H1 (cell line): ENCODE results near the gene FAF2. TPM values are rescaled to one million over a fixed set of nuclear protein-coding genes. Genes with fewer than 3 reads are reported as not detected.

Source experiments
- CTCF ChIA-PET: fragments of 300-600 bp; sonication (Branson Sonifier 250); formaldehyde crosslinking; loops from one replicate; lab custom pipeline; 2021; ENCODE audit not compliant: partially characterized antibody; lab: Charles Lee
- POLR2A ChIA-PET: fragments of 300-600 bp; sonication (Branson Sonifier 250); formaldehyde crosslinking; loops from one replicate; lab custom pipeline; 2021; ENCODE audit warnings: inconsistent platforms; ENCODE audit not compliant: partially characterized antibody; lab: Charles Lee
- DNase-seq, 2 experiments: peaks; one replicate each; pipeline versions ENCODE4 v3.0.0 to v3.0.0-alpha.2; 2010 to 2022; ENCODE audit warnings: low spot score in 2 of 2, low read depth in 1 of 2, mixed read lengths in 1 of 2
- FAIRE-seq: peaks from 2 replicates; lab custom pipeline; 2011; peaks lifted over from hg19 to GRCh38; lab: Jason Lieb, UNC
- H2AFZ ChIP-seq: 2 replicates; pipeline ENCODE4 v1.8.1; 2012; ENCODE audit warnings: low read length, inconsistent platforms
- H2AK5ac ChIP-seq: 2 replicates; pipeline ENCODE4 v1.6.1; 2013; ENCODE audit warnings: low read depth, low read length
- H2BK120ac ChIP-seq: replicated peaks from 2 replicates; pipeline ENCODE3; 2013; ENCODE audit warnings: low read depth, low read length, inconsistent platforms
- H2BK12ac ChIP-seq: 2 replicates; pipeline ENCODE4 v1.6.1; 2013; ENCODE audit warnings: low read depth, low read length
- H2BK15ac ChIP-seq: 2 replicates; pipeline ENCODE4 v1.6.1; 2013; ENCODE audit warnings: low read length
- H2BK20ac ChIP-seq: 2 replicates; pipeline ENCODE4 v1.6.1; 2013; ENCODE audit warnings: low read length
- H2BK5ac ChIP-seq: 2 replicates; pipeline ENCODE4 v1.6.1; 2013; ENCODE audit warnings: low read depth, low read length
- H3K14ac ChIP-seq: 2 replicates; pipeline ENCODE4 v1.6.1; 2013; ENCODE audit warnings: inconsistent platforms; ENCODE audit not compliant: insufficient read length
- H3K18ac ChIP-seq: 2 replicates; pipeline ENCODE4 v1.6.1; 2013; ENCODE audit warnings: low read length; ENCODE audit errors: extremely low read depth
- H3K23ac ChIP-seq: 2 replicates; pipeline ENCODE4 v1.6.1; 2013; ENCODE audit warnings: inconsistent platforms; ENCODE audit not compliant: insufficient read length
- H3K23me2 ChIP-seq: 2 replicates; pipeline ENCODE4 v1.6.1; 2013; ENCODE audit warnings: low read depth, low read length
- H3K27ac ChIP-seq: 2 replicates; pipeline ENCODE4 v1.6.1; 2011; ENCODE audit warnings: low read depth, low read length, inconsistent platforms
- H3K27me3 ChIP-seq, 4 experiments: replicated peaks in 1 of 4; 1 replicate in 1 of 4; 2 replicates in 3 of 4; pipeline versions ENCODE4 v1.6.1 to v1.8.1; 2011 to 2013; ENCODE audit warnings: low read length in 3 of 4, mild to moderate bottlenecking in 3 of 4, inconsistent platforms in 2 of 4, mixed read lengths in 2 of 4, moderate library complexity in 1 of 4; ENCODE audit not compliant: control insufficient read depth in 3 of 4, insufficient read depth in 3 of 4; ENCODE audit errors: extremely low read depth in 1 of 4
- H3K36me3 ChIP-seq, 4 experiments: 2 replicates each; pipeline versions ENCODE4 v1.6.1 to v1.8.1; 2011 to 2013; ENCODE audit warnings: mild to moderate bottlenecking in 4 of 4, low read length in 3 of 4, moderate library complexity in 2 of 4, control low read depth in 1 of 4, inconsistent platforms in 1 of 4; ENCODE audit not compliant: insufficient read depth in 4 of 4, control insufficient read depth in 2 of 4
- H3K4ac ChIP-seq: replicated peaks from 2 replicates; pipeline ENCODE3; 2013; ENCODE audit warnings: low read length, low read depth, mixed read lengths, inconsistent platforms; ENCODE audit not compliant: insufficient read length
- H3K4me1 ChIP-seq, 4 experiments: replicated peaks in 1 of 4; 1 replicate in 1 of 4; 2 replicates in 3 of 4; pipeline versions ENCODE4 v1.6.1 to v1.8.1; 2011 to 2013; ENCODE audit warnings: low read length in 3 of 4, inconsistent platforms in 2 of 4, mixed read lengths in 1 of 4; ENCODE audit not compliant: insufficient read depth in 4 of 4, control insufficient read depth in 3 of 4
- H3K4me2 ChIP-seq, 2 experiments: 2 replicates each; pipeline versions ENCODE4 v1.6.1 to v1.8.1; 2011 to 2013; ENCODE audit warnings: low read depth in 2 of 2, low read length in 2 of 2, control low read depth in 1 of 2, inconsistent platforms in 1 of 2, mild to moderate bottlenecking in 1 of 2; ENCODE audit not compliant: insufficient read depth in 1 of 2
- H3K4me3 ChIP-seq, 4 experiments: fragments of 200-600, 300-600 bp in 1 of 4; sonication (generic), shearing (Covaris generic), sonication (Bioruptor Twin) in 1 of 4; 2 replicates each; pipeline versions ENCODE4 v1.5.1 to v1.8.1; 2011 to 2016; ENCODE audit warnings: low read length in 4 of 4, low read depth in 3 of 4, control low read depth in 2 of 4, inconsistent platforms in 2 of 4, mild to moderate bottlenecking in 2 of 4, mixed read lengths in 1 of 4, moderate library complexity in 1 of 4; ENCODE audit not compliant: insufficient read depth in 2 of 4; ENCODE audit errors: extremely low read depth in 1 of 4
- H3K56ac ChIP-seq: replicated peaks from 2 replicates; pipeline ENCODE3; 2013; ENCODE audit warnings: low read depth, mild to moderate bottlenecking, mixed read lengths, low read length, inconsistent platforms; ENCODE audit not compliant: insufficient read length
- H3K79me1 ChIP-seq: 2 replicates; pipeline ENCODE4 v1.6.1; 2013; ENCODE audit warnings: low read depth, low read length, control low read depth
- H3K79me2 ChIP-seq, 2 experiments: 2 replicates each; pipeline versions ENCODE4 v1.6.1 to v1.8.1; 2012 to 2013; ENCODE audit warnings: low read length in 2 of 2, mild to moderate bottlenecking in 2 of 2, inconsistent platforms in 1 of 2; ENCODE audit not compliant: insufficient read depth in 2 of 2, control insufficient read depth in 1 of 2
- H3K9ac ChIP-seq, 4 experiments: replicated peaks in 1 of 4; 1 replicate in 1 of 4; 2 replicates in 3 of 4; pipeline versions ENCODE4 v1.6.1 to v1.8.1; 2011 to 2013; ENCODE audit warnings: low read depth in 3 of 4, low read length in 3 of 4, control low read depth in 2 of 4, mild to moderate bottlenecking in 2 of 4, moderate library complexity in 2 of 4, inconsistent platforms in 1 of 4; ENCODE audit errors: extremely low read depth in 1 of 4
- H3K9me3 ChIP-seq, 2 experiments: 2 replicates each; pipeline versions ENCODE4 v1.6.1 to v1.8.1; 2012 to 2013; ENCODE audit warnings: mild to moderate bottlenecking in 2 of 2, moderate library complexity in 2 of 2, control low read depth in 1 of 2, inconsistent platforms in 1 of 2, low read depth in 1 of 2, low read length in 1 of 2, mixed read lengths in 1 of 2; ENCODE audit not compliant: insufficient read depth in 2 of 2
- H4K20me1 ChIP-seq, 2 experiments: replicated peaks in 1 of 2; 2 replicates each; pipeline versions ENCODE3 to v1.8.1; 2011 to 2013; ENCODE audit warnings: inconsistent platforms in 2 of 2, low read length in 2 of 2, mild to moderate bottlenecking in 1 of 2; ENCODE audit not compliant: insufficient read depth in 2 of 2, control insufficient read depth in 1 of 2
- H4K5ac ChIP-seq: 2 replicates; pipeline ENCODE4 v1.6.1; 2013; ENCODE audit warnings: low read length, low read depth, mixed read lengths, inconsistent platforms; ENCODE audit not compliant: insufficient read length
- H4K8ac ChIP-seq: 2 replicates; pipeline ENCODE4 v1.8.0; 2013; ENCODE audit warnings: mild to moderate bottlenecking, moderate library complexity, low read length, inconsistent platforms; ENCODE audit not compliant: insufficient read depth; ENCODE audit errors: extremely low read depth
- H4K91ac ChIP-seq: replicated peaks from 2 replicates; pipeline ENCODE3; 2013; ENCODE audit warnings: low read length, mixed read lengths, inconsistent platforms; ENCODE audit not compliant: insufficient read length
- EP300 ChIP-seq, 2 experiments: IDR thresholded peaks; 1 replicate in 1 of 2; 2 replicates in 1 of 2; pipeline ENCODE4 v1.6.1; 2011 to 2012; ENCODE audit warnings: low read depth in 2 of 2, low read length in 2 of 2, mild to moderate bottlenecking in 2 of 2, borderline replicate concordance in 1 of 2, inconsistent platforms in 1 of 2, moderate library complexity in 1 of 2
- HDAC2 ChIP-seq, 2 experiments: fragments of 300-600 bp in 1 of 2; sonication (generic) in 1 of 2; IDR thresholded peaks; 2 replicates each; pipeline ENCODE4 v1.6.1; 2011 to 2012; ENCODE audit warnings: low read depth in 2 of 2, low read length in 2 of 2, mild to moderate bottlenecking in 2 of 2, moderate library complexity in 2 of 2, borderline replicate concordance in 1 of 2, inconsistent platforms in 1 of 2
- KDM5A ChIP-seq: fragments of 200-600 bp; IDR thresholded peaks from 2 replicates; pipeline ENCODE4 v1.7.1; 2012; ENCODE audit warnings: mild to moderate bottlenecking, low read length, inconsistent platforms, mixed read lengths
- MAFK ChIP-seq: IDR thresholded peaks from 2 replicates; pipeline ENCODE4 v1.6.1; 2012; ENCODE audit warnings: low read depth, mild to moderate bottlenecking, improper control_type of control experiment, low read length
- SAP30 ChIP-seq: fragments of 300-600 bp; sonication (generic); IDR thresholded peaks from 2 replicates; pipeline ENCODE4 v1.7.1; 2012; ENCODE audit warnings: low read length, moderate library complexity, mild to moderate bottlenecking, inconsistent platforms; ENCODE audit not compliant: insufficient read depth, insufficient replicate concordance
- SP2 ChIP-seq: IDR thresholded peaks from 2 replicates; pipeline ENCODE4 v1.6.1; 2012; ENCODE audit warnings: mild to moderate bottlenecking, low read length, inconsistent platforms
- SP4 ChIP-seq: IDR thresholded peaks from 2 replicates; pipeline ENCODE4 v1.6.1; 2012; ENCODE audit warnings: low read length, inconsistent platforms
- WGBS, 2 experiments: shearing (Covaris generic) in 1 of 2; methylation state at CpG; one replicate each; pipeline versions ENCODE4 v1.1.6 to v1.1.7; 2013 to 2015; ENCODE audit warnings: low lambda C conversion rate in 2 of 2, mixed read lengths in 2 of 2, inconsistent platforms in 1 of 2, low coverage in 1 of 2, missing lambda C conversion rate in 1 of 2; ENCODE audit not compliant: insufficient replicate concordance in 2 of 2, insufficient coverage in 1 of 2, insufficient read length in 1 of 2; ENCODE audit errors: extremely low coverage in 1 of 2, missing lambda C conversion rate in 1 of 2; 5-methylcytosine and 5-hydroxymethylcytosine counted together
- polyA plus RNA-seq, 7 experiments: library from polyadenylated mRNA; depleted of rRNA in 3 of 7; stranded (reverse) in 5 of 7; unstranded in 2 of 7; fragments of >200 nt in 5 of 7; fragments of 200-250 nt in 2 of 7; gene quantifications; 1 replicate in 5 of 7; 2 replicates in 1 of 7; 4 replicates in 1 of 7; pipeline versions ENCODE4 v1.2.1 to v1.2.3, GENCODE V29; 2011 to 2013; ENCODE audit warnings: missing spikeins in 2 of 7, mixed read lengths in 2 of 7
- total RNA-seq: library from RNA; stranded (reverse); fragmentation: NEBNext Ultra II Directional; extraction: Animal tissue kit (Norgen Biotek cat#: 25700); gene quantifications from 2 replicates; pipeline ENCODE4 v1.2.1, GENCODE V29; 2021
- TF ChIP-seq, protein P1 (sequence below), 3 experiments: IDR thresholded peaks; 1 replicate in 2 of 3; 2 replicates in 1 of 3; pipeline versions ENCODE4 v1.5.1 to v1.6.1; 2011; ENCODE audit warnings: low read length in 3 of 3, mild to moderate bottlenecking in 3 of 3, inconsistent platforms in 2 of 3, low read depth in 1 of 3, moderate library complexity in 1 of 3; ENCODE audit not compliant: insufficient read depth in 1 of 3; ENCODE audit errors: control extremely low read depth in 1 of 3

The FAF2 gene
- total and polyA plus RNA-seq, 2 of the 8 experiments (the other 6 are each of a cell fraction or from before 2014, with no cell fraction given): 20.8 to 35.8 TPM

GRCh38 chr5:176446884-176447590, 1.1 kb upstream of the FAF2 start:
- 0 out of 2 replicates have a peak overlapping the region, but pooled peaks have one; percentile 76 for H2AK5ac ChIP-seq
- no peaks in the 10 kb centered on the region for H3K36me3 ChIP-seq
- peak overlapping the region; percentile 38 for H4K5ac ChIP-seq
- H4K91ac ChIP-seq: peak overlapping the region; percentile 29
- H3K9ac ChIP-seq: peak overlapping the region; percentile 82 to 95 (median 86)
- H3K79me1 ChIP-seq: 0 out of 2 replicates have a peak, but pooled peaks cover 5% of the 10 kb centered on the region
- H3K79me2 ChIP-seq: peaks cover 5 to 30% of the 10 kb centered on the region in 2 experiments
- 20% methylated on average over 27 of the region's 27 CpGs; no CpG with 5 or more reads in 1 of the 2 experiments for WGBS, 2 experiments
- H3K27ac ChIP-seq: peak overlapping the region; percentile 89
- H2BK15ac ChIP-seq: no peak overlapping the region
- POLR2A ChIA-PET: interaction anchor here (0.6 to 3.4 kb wide), 17 partner anchors 8 to 969 kb away, joined by 3 to 24 read pairs (median 4); partner anchors contain the start of genes NOP16, RNF44 and SFXN1
- peak overlapping the region; percentile 49 for H3K56ac ChIP-seq
- no peak overlapping the region for H2BK120ac ChIP-seq
- no peak overlapping the region for H2BK20ac ChIP-seq
- peak overlapping the region; percentile 98 for H4K8ac ChIP-seq
- peak overlapping the region; percentile 60; the same call in 1 of the 2 replicates for H2BK12ac ChIP-seq
- H3K9me3 ChIP-seq: no peaks in the 10 kb centered on the region
- peaks cover 12% of the 10 kb centered on the region for H3K23me2 ChIP-seq
- H3K14ac ChIP-seq: no peak overlapping the region
- H3K4me2 ChIP-seq: peak overlapping the region; percentile 76 to 87
- DNase-seq (no peak), FAIRE-seq (no peak)
- CTCF ChIA-PET: interaction anchor here (0.6 to 1.9 kb wide), 17 partner anchors 8 to 112 kb away, joined by 3 to 15 read pairs (median 3); partner anchors contain the start of gene CLTB
- H4K20me1 ChIP-seq: peaks cover 0 to 2% of the 10 kb centered on the region in 2 experiments
- H3K18ac ChIP-seq: peak overlapping the region; percentile 64
- no peaks in the 10 kb centered on the region for H3K27me3 ChIP-seq
- H3K4me3 ChIP-seq: peak overlapping the region; percentile 70 to 100 (median 82)
- H2AFZ ChIP-seq: no peak overlapping the region
- peaks cover 2 to 6% (median 4%) of the 10 kb centered on the region in 4 experiments; a peak in 4 of 7 replicates for H3K4me1 ChIP-seq
- no peak overlapping the region for H3K23ac ChIP-seq
- H3K4ac ChIP-seq: peak overlapping the region; percentile 57
- H2BK5ac ChIP-seq: peak overlapping the region; percentile 84
- TF ChIP-seq EP300 (IDR thresholded peaks at IDR 0.05; ENCODE audit: borderline replicate concordance in 1 of 2, low read depth in 2 of 2, low read length in 2 of 2) (no peak), HDAC2 (IDR thresholded peaks at IDR 0.05; ENCODE audit: borderline replicate concordance in 1 of 2, low read depth in 2 of 2, low read length in 2 of 2) (0 out of 4 replicates have a peak, but pooled peaks of 1 of the 2 experiments have one; percentile 68), SP2 (no peak), MAFK (no peak), KDM5A (no peak), SAP30 (peak; percentile 30), SP4 (no peak)
- TF ChIP-seq, protein P1, sequence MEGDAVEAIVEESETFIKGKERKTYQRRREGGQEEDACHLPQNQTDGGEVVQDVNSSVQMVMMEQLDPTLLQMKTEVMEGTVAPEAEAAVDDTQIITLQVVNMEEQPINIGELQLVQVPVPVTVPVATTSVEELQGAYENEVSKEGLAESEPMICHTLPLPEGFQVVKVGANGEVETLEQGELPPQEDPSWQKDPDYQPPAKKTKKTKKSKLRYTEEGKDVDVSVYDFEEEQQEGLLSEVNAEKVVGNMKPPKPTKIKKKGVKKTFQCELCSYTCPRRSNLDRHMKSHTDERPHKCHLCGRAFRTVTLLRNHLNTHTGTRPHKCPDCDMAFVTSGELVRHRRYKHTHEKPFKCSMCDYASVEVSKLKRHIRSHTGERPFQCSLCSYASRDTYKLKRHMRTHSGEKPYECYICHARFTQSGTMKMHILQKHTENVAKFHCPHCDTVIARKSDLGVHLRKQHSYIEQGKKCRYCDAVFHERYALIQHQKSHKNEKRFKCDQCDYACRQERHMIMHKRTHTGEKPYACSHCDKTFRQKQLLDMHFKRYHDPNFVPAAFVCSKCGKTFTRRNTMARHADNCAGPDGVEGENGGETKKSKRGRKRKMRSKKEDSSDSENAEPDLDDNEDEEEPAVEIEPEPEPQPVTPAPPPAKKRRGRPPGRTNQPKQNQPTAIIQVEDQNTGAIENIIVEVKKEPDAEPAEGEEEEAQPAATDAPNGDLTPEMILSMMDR (IDR thresholded peaks at IDR 0.05; ENCODE audit: control extremely low read depth in 1 of 3, insufficient read depth in 1 of 3, low read depth in 1 of 3, low read length in 3 of 3): no peak
